ENCODE data around the gene CDC27.

The CDC27 gene

GRCh38 chr17:47184681-47185080 is 4.4 kb downstream of the CDC27 start:
- no peak for TF ChIP-seq CTCF (IDR thresholded peaks at IDR 0.05)

GRCh38 chr17:47180337-47180736 is 8.8 kb downstream of the CDC27 start:
- no peak for TF ChIP-seq CTCF (IDR thresholded peaks at IDR 0.05)

GRCh38 chr17:47179141-47179540 is 10.0 kb downstream of the CDC27 start:
- TF ChIP-seq CTCF (IDR thresholded peaks at IDR 0.05) = no peak

- TF ChIP-seq CTCF (IDR thresholded peaks at IDR 0.05) = no peak
These were observed 11.8 kb downstream of the CDC27 start for GRCh38 chr17:47177261-47177660.

GRCh38 chr17:47176389-47176826 is 12.7 kb downstream of the CDC27 start:
- no peak for TF ChIP-seq CTCF (IDR thresholded peaks at IDR 0.05)

GRCh38 chr17:47172696-47173565 is 16.2 kb downstream of the CDC27 start:
- no peak for TF ChIP-seq CTCF (IDR thresholded peaks at IDR 0.05)

- TF ChIP-seq CTCF (IDR thresholded peaks at IDR 0.05) = no peak
These were observed 18.4 kb downstream of the CDC27 start for GRCh38 chr17:47170710-47171109.
